GM18502 (cell line): ENCODE measurements around the gene PTPRM.

ENCODE experiments used
- ATAC-seq: cut with Tn5 transposase; IDR thresholded peaks from one replicate; pipeline ENCODE4 v1.9.1; 2021; ENCODE audit warnings: mild to moderate bottlenecking; ENCODE audit not compliant: unreplicated experiment, poor library complexity

The PTPRM gene

DNA sequence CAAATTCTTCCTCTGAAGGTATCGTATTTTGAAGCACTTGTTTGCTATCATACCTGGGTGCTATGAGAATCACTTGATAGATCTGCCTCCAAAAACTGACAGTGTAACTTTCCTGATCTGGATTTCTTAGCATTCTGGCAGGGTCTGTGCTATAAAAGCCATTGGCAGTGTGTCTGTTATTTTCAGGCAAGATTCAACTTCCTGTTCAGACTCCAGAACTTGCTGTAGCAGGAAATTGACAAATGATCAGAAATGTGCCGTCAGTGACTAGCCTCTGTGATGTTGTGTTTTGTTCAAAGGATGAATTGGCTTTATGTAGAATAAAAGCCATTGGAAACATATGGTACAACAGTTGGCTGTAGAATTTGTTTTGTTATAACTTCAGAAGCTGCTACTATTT is 273.3 kb downstream of the PTPRM start:
- no peak for ATAC-seq

DNA sequence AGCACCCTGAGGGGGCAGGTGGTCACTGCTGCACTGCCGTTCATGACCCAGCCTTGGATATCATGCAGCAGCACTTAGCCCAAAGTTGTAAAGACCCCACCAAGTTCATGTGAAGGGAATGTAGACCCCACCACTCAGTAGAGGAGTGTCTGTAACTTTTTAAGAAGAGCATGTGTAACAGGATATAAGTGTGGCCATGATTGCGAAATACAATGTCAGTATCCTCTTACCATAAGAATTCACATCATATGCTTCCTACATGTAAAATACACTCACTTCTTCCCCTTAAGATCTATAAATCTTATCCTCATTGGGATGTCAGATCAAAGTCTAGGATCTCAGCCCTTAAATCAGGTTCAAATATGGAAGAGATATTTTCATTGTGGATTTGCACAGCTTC is 276.9 kb downstream of the PTPRM start:
- ATAC-seq: no peak

DNA sequence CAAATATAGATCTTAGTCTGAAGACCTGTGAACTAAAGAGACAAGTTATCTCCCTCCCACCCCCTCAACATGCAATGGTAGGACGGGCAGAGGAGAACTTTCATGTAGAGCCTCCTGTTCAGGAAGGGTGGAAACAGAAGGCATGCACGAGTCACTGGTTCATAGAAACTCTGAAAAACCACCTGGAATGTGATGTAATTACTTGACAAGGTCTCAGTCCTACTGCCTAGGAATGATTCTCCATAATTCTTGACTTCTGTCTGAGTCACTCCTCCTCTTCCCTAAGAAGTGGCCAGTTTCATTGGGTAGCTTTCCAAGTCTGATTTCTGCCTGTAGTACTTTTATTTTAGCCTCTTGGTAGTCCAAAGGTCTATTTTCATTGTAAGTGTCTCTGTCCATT is 277.3 kb downstream of the PTPRM start:
- ATAC-seq: no peak

DNA sequence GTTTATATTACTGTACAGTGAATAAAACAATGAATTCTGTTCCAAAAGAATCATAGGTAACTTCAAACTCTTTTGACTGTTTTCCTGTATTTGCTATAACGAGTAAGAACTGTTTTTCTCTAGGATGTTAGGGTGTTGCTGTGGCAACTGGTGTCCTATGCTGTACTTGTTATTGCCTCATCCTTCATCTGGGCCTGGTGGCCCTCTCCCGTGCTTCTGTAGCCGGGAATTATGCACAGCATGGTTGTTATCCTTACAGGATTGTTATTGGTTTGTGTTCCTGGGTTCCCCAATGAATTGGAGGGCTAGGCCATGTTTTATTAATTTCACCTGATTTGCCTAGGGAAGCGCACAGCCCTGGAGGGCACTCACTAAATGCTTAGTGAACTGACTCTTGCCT is 279.2 kb downstream of the PTPRM start:
- no peak for ATAC-seq

DNA sequence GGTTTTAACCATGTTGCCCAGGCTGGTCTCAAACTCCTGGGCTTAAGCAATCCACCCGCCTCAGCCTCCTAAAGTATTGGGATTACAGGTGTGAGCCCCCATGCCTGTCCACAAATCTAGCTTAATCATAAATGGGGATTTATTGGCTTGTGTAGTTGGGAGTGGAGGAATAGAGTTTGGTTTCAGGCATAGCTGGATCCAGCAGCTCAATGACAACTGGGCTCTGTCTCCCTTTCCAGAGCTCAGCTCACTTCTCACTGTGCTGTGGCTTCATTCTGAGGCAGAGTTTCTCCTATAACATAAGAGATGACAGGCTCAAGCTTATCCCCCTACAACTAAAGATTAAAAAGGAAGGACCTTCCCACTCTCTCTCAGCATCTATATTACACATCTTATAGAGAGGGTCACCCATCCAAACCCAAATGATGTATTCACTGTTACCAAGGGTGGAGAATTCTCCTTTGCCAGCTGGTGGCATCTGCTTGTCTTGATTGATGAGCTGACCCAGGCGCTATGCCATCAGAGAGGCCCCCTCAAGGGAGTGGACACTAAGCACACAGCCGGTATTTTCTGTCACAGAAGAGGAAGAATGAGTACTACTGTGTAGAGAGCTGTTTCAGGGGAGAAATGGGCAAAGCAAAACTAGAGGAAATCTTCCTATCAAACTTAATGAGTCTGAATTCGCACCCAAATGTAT is 280.4 kb downstream of the PTPRM start:
- no peak for ATAC-seq

DNA sequence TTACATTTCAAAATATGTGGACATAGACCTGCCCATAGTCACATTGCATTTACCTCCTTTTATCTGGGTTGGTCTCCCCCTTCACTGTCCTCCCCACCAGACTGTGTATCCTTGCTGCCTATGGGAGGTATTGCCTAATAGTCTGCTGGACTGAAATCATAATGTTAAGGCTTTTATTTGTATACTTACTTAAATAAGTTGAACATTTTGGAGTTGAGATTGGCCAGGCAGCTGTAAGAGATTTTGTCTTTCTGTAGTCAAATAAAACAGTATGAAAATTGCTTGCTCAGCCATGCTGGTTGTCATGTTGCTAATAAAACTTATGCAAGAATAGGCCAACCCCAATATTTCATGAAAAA is 280.9 kb downstream of the PTPRM start:
- no peak for ATAC-seq

DNA sequence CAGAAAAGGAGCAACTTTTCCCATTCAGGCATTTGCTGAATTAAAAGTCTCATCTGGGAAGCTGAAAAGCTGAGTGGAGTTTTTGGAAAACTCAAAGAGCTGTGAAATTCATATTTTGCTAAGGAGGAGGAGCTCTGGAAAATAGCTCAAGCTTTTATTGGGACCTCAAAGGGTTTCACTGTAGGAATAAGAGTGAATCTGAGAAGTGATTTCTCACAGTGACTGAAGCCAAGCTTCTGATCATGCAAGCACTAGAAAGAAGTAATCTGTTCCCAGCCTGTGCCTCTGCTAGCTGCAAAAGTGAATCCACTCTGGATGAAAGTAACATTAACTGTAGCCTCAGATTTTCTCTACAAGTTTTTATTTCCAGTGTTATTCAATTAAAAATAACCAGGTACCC is 283.3 kb downstream of the PTPRM start:
- ATAC-seq: no peak

DNA sequence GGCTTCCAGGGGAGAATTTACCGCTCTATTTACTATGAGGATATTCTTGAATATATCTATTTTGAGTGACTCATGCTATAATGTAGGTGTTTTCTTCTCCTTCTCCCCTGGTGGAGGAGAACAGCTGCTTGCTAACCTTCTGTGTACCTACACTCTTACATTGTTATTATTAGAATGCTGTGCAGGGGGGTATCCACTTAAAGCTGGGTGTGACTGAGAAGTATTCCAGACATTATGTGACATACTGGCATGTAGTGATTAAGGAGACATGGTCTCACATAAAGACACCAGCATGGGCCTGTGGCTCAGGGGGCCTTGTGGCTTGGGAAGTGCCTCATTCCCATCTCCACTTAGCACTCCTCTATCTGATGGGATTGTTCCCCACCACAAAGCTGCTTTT is 287.9 kb downstream of the PTPRM start:
- no peak for ATAC-seq

DNA sequence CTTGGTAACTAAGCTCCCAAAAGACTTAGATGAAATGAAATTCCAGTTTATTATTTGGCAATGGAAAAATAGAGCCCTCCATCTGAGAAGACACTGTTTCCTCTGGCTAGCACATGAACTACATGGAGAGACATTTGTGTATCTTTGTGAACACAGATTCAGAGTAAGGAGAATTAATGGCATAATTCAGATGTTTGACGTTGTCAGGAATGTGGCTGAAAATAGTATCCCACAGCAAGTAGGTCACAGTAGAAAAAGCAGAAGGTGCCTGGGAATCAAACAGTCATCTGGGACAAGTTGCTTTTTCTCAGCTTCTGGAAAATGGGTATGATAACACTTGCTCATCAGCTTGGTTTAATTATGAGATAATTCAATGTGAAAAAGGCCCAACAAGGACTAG is 288.6 kb downstream of the PTPRM start:
- ATAC-seq: no peak

DNA sequence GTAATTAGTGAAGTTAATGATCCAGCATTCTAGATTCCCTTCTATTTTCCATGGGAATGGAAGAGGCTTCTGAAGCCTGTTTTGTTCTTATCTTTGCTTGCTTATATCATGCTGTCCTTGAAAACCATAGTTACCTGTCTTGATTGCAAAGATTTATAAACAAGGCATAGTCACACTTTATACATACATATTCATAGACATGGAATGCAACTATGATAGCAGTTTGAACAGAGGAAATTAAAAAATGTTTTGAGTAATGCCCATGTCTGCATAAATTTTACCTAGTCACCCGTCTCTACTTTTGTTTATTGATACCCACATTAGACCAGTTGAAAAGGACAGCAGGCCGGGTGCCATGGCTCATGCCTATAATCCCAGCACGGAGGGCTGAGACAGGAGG is 289.0 kb downstream of the PTPRM start:
- ATAC-seq: no peak

DNA sequence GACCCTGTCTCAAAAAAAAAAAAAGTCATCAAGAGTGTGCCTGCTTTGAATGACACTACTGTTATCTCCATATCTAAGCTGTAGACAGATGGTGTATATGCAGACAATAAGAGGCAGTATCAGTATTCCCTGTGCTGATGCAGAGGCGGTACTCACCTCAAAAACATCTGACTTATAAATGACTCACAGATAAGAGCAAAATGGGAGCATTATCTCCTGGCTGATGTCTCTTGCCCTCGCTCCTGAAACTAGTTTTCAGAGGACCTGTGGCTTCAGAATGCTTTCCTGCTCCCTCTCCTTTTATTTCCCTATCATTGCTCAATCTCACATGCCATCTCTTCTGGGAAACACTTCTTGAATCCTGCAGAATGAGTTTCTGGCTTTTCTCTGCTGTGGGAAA is 289.6 kb downstream of the PTPRM start:
- no peak for ATAC-seq

DNA sequence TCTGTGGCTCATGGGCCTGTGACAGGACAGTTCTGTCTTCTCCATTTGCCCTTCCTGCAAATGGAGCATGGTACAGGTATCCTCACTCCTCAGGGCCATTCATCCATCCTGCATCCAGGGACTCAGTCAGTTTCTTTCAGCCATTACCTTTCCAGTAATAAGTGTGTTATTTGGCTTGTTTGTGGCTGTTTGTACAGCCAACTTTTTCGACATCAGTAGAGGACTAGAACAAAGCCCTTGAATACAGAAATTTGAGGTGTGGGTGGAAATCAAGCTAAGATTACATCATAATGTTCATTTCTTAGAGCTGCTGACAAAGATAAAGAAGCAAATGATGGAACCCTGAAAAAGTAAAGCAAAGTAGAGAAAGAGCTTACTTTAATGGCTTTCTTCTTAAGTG is 290.4 kb downstream of the PTPRM start:
- no peak for ATAC-seq

DNA sequence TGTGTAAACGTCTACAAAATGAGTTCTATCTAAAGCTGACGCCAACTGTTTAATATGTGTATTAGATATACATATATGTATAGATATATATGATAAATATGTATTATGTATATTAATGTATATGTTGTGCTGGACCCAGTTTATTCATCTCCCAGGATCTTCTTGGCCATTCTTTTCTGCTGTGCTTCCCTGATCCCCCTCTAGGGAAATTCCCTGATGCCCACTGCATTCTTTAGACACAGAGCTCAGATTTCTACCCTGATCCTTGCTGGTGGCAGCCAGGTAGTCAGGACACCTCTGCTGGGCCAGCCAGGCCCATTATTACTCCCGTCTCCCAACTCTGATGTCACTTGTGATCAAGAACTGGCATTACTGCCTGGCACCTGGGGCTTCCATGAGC is 292.0 kb downstream of the PTPRM start:
- ATAC-seq: no peak

DNA sequence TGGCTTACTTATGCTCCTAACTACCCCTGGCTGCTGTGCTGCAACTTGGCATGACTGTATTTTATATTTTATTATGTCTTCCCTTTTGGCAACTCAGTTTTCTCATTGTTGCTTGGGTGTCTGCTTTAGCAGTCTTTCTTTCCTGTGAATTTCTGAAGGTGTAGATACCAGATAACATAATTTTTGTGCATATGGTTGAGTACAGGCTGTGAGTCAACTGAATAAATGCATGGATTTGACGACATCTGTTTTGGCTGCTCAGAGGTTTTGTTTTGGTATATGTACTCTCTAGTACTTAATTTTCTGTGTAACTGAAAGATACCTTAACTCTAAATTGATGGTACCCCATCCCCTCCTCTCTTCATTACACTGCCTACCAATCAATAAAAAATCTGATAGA is 303.1 kb downstream of the PTPRM start:
- no peak for ATAC-seq

DNA sequence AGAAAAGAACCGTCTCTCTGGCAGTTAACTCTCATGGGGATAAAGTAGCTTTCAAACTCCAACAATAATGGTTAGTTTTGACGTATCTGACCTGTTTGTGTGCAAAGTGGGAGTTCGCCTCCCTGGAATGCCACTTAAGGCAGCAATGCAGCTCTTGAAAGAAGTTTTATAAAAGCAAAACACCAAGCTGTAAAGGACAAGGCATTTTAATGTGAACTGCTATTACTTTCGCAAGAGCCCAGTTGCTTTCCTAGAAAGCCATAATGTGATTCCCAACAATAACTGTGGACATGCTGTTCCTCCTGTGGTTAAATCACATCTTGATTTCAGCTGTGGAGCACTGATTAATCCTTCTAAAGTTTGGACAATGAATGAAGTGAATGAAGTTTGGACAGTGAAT is 303.7 kb downstream of the PTPRM start:
- ATAC-seq: no peak

DNA sequence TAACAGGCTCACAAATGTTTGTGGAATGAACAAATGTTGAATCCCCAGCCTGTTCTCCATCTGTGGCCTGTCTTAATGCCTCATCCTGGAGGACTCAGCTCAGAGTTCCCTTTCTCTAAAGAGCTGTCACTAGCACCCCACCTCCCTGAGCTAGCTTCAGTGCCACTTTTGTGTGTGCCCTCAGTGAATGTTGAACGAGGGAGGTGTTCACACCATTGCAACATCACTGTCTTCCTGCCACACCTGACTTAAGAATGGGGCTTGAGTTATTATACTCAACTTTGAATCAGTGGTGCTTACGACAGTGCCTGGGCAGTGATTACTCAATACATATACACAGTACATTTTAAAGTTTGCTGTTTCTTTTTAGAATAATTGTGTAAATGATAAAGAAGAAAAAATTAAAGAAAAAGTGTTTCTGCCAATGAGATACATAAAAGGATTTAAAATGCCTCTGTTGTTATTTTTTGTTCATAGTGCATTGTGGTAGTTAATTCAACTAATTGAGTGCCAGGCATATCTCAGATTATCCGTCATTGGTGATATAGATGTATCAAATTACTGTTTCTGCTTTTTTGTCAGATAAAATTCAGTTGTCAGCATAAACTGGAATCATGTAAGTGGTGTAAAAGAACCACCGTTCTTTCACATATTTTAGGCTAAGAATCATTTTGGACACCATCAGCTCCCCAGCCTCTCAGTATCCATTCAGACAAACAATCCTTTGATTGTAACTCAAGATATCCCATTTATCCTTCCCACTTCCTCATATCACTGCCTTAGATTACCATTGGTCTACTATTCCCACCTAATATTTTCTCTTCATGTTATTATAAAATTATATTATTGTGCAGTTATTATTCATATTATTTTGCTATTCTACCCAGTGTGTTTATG is 304.7 kb downstream of the PTPRM start:
- ATAC-seq: no peak

DNA sequence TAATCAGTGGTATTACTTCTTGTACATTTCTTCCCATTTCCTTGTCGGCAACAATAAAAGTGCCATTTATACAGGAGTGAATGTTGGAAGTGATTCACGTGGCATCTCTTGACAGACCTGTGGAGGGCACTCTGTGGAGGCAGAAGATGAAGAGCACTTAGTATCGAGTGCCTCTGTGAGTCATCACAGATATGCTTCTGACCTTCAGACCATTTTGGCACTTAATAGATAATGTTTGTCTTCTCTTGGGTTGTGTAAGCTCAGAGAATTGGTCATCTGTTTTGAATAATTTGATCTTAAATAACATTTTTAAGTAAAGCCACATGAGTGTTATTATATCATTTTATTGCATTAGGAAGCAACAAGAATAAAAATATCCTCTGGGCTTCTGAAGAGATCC is 305.5 kb downstream of the PTPRM start:
- no peak for ATAC-seq

DNA sequence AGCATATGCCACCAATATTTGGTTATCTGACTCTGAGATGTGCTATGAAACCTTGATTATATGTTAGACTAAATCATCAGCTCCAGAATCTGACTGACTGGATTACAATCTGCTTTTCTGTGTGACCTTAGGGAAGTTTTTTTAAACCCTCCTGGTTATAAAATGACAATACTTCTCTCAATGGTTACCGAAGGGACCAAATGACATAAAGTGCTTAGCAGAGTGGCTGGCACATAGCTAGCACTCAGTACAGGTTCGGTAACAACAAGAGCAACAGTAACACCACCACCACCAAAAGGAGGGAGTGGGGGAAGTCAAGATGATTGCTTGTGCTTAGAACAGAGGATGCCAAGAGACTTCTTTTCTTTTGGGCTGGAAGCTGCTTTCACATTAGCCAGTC is 306.2 kb downstream of the PTPRM start:
- ATAC-seq: no peak

DNA sequence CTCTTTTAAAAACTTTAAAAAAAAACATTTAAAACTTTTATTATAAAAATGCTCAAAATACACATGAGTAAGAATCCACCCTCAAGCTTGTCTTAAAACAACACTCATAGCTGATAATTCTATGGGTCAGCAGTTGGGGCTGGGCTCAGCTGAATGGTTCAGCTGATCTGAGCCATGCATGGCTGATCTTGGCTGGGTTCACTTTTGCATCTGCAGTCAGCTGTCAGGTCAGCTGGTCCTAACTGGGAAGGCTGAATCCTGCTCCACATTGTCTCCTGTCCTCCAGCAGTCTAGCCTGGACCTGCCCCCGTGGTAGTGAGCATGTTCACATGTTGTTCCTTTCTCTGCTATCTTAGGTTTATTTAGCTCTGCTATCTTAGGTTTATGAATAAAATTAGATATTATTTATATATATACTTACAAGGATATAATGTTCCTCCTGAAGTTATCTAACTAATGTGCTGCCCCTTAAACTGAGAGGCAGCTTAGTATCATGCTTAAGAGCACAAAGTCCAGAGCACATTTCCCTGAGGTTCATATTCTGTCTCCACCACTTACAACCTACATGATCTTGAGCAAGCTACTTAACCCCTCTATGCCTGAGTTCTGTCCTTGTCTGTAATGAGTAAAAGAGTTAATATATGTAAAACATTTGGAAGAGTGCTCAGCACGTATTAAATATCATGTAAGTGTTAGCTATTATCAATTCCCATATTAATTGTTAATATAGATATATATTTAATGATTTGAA is 309.4 kb downstream of the PTPRM start:
- ATAC-seq: no peak

DNA sequence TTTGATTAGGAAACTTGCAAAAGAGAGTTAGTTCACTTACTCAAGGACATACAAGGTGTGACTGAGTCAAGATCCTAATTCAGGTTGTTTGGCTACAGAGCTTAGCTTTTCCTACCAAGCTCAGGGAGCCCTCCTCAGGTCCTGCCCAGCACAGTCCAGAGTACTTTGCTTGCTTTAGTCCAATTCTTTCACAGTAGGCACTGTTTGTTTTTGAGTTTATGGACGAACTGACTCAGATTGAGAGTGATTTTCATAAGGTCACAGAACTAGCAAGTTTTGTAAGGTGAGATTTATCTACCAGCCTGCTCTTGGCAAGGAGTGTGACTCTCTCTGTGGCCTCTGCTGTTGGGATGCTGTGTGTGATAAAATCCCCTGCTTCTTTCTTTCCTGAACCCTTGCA is 310.5 kb downstream of the PTPRM start:
- no peak for ATAC-seq
